Suprapubic skin (tissue), 4 donors: ENCODE results near the gene GSG1L.

Experiments
- POLR2A ChIP-seq, 2 donors: fragments of 450-650 bp; IDR thresholded peaks; one replicate each; pipeline ENCODE4 v1.6.1; 2017; ENCODE audit warnings: antibody characterized with exemption in 2 of 2, mild to moderate bottlenecking in 2 of 2, moderate library complexity in 2 of 2
- POLR2AphosphoS5 ChIP-seq, 3 donors: sonication (generic); formaldehyde crosslinking; IDR thresholded peaks; one replicate each; pipeline ENCODE4 v1.6.1; 2017; ENCODE audit warnings: antibody characterized with exemption in 3 of 3

DNA sequence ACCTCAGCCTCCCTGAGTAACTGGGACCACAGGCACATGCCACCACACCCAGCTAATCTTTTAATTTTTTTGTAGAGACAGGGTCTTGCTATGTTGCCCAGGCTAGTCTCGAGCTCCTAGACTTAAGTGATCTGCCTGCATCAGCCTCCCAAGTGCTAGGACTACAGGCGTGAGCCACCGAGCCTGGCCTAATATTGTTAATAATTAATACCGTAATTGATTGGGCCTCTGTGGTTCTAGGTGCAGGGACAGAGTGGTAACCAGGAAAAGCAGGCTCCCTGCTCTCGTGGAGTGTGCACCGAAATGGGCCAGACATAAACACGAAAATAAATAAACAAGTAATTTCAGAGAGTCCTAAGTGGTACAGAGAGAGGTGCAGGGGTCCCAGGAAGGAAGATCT lies 241.0 kb downstream of the GSG1L start:
- TF ChIP-seq POLR2AphosphoS5 (IDR thresholded peaks at IDR 0.05), result no peak
- TF ChIP-seq POLR2A (IDR thresholded peaks at IDR 0.05), result no peak
